ENCODE measurements around the gene MRPL53. TPM values are rescaled to one million over a fixed set of nuclear protein-coding genes. Genes with fewer than 3 reads are reported as not detected.

MRPL53 gene
- total and polyA plus RNA-seq, 2 of the 13 experiments (the other 11 are each of a cell fraction or from before 2014, with no cell fraction given): 34.3 to 51.9 TPM

GRCh38 chr2:74429487-74430451, 42.7 kb downstream of the MRPL53 start (continued):
- TF ChIP-seq NR2F6 (IDR thresholded peaks at IDR 0.05) (peak; percentile 85), NR2F6 (CRISPR knock-in tag; IDR thresholded peaks at IDR 0.05) (peak; percentile 86), ARNTL (CRISPR knock-in tag; IDR thresholded peaks at IDR 0.05) (peak; percentile 80), LCORL (IDR thresholded peaks at IDR 0.05) (no peak), LCORL (CRISPR knock-in tag; IDR thresholded peaks at IDR 0.05) (peak; percentile 91), AHDC1 (CRISPR knock-in tag; IDR thresholded peaks at IDR 0.05; ENCODE audit: borderline replicate concordance) (peak; percentile 33; the same call in 1 of the 2 replicates), ZNF816 (CRISPR knock-in tag; IDR thresholded peaks at IDR 0.05; ENCODE audit: borderline replicate concordance) (no peak), RELA (CRISPR knock-in tag; IDR thresholded peaks at IDR 0.05) (no peak), KDM1A (CRISPR knock-in tag; IDR thresholded peaks at IDR 0.05) (0 out of 2 replicates have a peak, but pooled peaks have one; percentile 31), FOXC1 (CRISPR knock-in tag; IDR thresholded peaks at IDR 0.05; ENCODE audit: borderline replicate concordance) (no peak), SP140L (CRISPR knock-in tag; IDR thresholded peaks at IDR 0.05; ENCODE audit: borderline replicate concordance) (no peak), MEIS1 (CRISPR knock-in tag; IDR thresholded peaks at IDR 0.05; ENCODE audit: borderline replicate concordance) (0 out of 2 replicates have a peak, but pooled peaks have one; percentile 42)
- TF ChIP-seq, protein P1, sequence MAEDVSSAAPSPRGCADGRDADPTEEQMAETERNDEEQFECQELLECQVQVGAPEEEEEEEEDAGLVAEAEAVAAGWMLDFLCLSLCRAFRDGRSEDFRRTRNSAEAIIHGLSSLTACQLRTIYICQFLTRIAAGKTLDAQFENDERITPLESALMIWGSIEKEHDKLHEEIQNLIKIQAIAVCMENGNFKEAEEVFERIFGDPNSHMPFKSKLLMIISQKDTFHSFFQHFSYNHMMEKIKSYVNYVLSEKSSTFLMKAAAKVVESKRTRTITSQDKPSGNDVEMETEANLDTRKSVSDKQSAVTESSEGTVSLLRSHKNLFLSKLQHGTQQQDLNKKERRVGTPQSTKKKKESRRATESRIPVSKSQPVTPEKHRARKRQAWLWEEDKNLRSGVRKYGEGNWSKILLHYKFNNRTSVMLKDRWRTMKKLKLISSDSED (CRISPR knock-in tag; IDR thresholded peaks at IDR 0.05): 0 out of 2 replicates have a peak, but pooled peaks have one; percentile 60

Measured in HepG2 (cell line).